ENCODE data around the gene CEP104. TPM values are rescaled to one million over a fixed set of nuclear protein-coding genes. Genes with fewer than 3 reads are reported as not detected.

Gene CEP104
- total and polyA plus RNA-seq, 4 donors = 7.5 to 23.2 (median 12.0) TPM

GRCh38 chr1:3789421-3790300 lies 67.3 kb downstream of the CEP104 start:
- WGBS = 92% methylated on average over 34 of the region's 34 CpGs
- H3K27ac ChIP-seq (ENCODE audit: low read depth in 1 of 2, low read length in 2 of 2) = no peak overlapping the region
- H3K27me3 ChIP-seq (ENCODE audit: control insufficient read depth in 4 of 4, insufficient read depth in 4 of 4, low read length in 3 of 4) = no peaks in the 10 kb centered on the region
- DNase-seq (ENCODE audit: low spot score) = no peak
- H3K4me1 ChIP-seq (ENCODE audit: control insufficient read depth in 4 of 4, insufficient read depth in 4 of 4, low read length in 3 of 4) = peaks cover 1 to 43% (median 24%) of the 10 kb centered on the region in 4 donors
- no peaks in the 10 kb centered on the region for H3K9me3 ChIP-seq (ENCODE audit: control insufficient read depth in 4 of 4, low read length in 3 of 4)
- no peak for TF ChIP-seq HNF4G (IDR thresholded peaks at IDR 0.05)
- no peak for TF ChIP-seq TAF1 (conservative IDR thresholded peaks at IDR 0.05)
- TF ChIP-seq, protein P1, sequence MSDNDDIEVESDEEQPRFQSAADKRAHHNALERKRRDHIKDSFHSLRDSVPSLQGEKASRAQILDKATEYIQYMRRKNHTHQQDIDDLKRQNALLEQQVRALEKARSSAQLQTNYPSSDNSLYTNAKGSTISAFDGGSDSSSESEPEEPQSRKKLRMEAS (IDR thresholded peaks at IDR 0.05) = no peak
- TF ChIP-seq, protein P2, sequence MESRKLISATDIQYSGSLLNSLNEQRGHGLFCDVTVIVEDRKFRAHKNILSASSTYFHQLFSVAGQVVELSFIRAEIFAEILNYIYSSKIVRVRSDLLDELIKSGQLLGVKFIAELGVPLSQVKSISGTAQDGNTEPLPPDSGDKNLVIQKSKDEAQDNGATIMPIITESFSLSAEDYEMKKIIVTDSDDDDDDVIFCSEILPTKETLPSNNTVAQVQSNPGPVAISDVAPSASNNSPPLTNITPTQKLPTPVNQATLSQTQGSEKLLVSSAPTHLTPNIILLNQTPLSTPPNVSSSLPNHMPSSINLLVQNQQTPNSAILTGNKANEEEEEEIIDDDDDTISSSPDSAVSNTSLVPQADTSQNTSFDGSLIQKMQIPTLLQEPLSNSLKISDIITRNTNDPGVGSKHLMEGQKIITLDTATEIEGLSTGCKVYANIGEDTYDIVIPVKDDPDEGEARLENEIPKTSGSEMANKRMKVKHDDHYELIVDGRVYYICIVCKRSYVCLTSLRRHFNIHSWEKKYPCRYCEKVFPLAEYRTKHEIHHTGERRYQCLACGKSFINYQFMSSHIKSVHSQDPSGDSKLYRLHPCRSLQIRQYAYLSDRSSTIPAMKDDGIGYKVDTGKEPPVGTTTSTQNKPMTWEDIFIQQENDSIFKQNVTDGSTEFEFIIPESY (IDR thresholded peaks at IDR 0.05) = no peak
- TF ChIP-seq RXRA (IDR thresholded peaks at IDR 0.05) = no peak
- no peak for TF ChIP-seq NR2F2 (IDR thresholded peaks at IDR 0.05)
- TF ChIP-seq SP1 (IDR thresholded peaks at IDR 0.05) = no peak
- TF ChIP-seq JUND (IDR thresholded peaks at IDR 0.05) = no peak
- no peak for TF ChIP-seq HNF4A (conservative IDR thresholded peaks at IDR 0.05)
- TF ChIP-seq YY1 (IDR thresholded peaks at IDR 0.05) = no peak
- no peak for TF ChIP-seq GABPA (IDR thresholded peaks at IDR 0.05 in 1 of 2, conservative IDR thresholded peaks at IDR 0.05 in 1 of 2)
- TF ChIP-seq RAD21 (IDR thresholded peaks at IDR 0.05) = no peak
- no peak for TF ChIP-seq EGR1 (IDR thresholded peaks at IDR 0.05; ENCODE audit: low read depth in 2 of 2)
- TF ChIP-seq, protein P3, sequence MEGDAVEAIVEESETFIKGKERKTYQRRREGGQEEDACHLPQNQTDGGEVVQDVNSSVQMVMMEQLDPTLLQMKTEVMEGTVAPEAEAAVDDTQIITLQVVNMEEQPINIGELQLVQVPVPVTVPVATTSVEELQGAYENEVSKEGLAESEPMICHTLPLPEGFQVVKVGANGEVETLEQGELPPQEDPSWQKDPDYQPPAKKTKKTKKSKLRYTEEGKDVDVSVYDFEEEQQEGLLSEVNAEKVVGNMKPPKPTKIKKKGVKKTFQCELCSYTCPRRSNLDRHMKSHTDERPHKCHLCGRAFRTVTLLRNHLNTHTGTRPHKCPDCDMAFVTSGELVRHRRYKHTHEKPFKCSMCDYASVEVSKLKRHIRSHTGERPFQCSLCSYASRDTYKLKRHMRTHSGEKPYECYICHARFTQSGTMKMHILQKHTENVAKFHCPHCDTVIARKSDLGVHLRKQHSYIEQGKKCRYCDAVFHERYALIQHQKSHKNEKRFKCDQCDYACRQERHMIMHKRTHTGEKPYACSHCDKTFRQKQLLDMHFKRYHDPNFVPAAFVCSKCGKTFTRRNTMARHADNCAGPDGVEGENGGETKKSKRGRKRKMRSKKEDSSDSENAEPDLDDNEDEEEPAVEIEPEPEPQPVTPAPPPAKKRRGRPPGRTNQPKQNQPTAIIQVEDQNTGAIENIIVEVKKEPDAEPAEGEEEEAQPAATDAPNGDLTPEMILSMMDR (IDR thresholded peaks at IDR 0.05; ENCODE audit: low read depth, low read length, missing input control) = no peak
- TF ChIP-seq, protein P4, sequence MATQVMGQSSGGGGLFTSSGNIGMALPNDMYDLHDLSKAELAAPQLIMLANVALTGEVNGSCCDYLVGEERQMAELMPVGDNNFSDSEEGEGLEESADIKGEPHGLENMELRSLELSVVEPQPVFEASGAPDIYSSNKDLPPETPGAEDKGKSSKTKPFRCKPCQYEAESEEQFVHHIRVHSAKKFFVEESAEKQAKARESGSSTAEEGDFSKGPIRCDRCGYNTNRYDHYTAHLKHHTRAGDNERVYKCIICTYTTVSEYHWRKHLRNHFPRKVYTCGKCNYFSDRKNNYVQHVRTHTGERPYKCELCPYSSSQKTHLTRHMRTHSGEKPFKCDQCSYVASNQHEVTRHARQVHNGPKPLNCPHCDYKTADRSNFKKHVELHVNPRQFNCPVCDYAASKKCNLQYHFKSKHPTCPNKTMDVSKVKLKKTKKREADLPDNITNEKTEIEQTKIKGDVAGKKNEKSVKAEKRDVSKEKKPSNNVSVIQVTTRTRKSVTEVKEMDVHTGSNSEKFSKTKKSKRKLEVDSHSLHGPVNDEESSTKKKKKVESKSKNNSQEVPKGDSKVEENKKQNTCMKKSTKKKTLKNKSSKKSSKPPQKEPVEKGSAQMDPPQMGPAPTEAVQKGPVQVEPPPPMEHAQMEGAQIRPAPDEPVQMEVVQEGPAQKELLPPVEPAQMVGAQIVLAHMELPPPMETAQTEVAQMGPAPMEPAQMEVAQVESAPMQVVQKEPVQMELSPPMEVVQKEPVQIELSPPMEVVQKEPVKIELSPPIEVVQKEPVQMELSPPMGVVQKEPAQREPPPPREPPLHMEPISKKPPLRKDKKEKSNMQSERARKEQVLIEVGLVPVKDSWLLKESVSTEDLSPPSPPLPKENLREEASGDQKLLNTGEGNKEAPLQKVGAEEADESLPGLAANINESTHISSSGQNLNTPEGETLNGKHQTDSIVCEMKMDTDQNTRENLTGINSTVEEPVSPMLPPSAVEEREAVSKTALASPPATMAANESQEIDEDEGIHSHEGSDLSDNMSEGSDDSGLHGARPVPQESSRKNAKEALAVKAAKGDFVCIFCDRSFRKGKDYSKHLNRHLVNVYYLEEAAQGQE (IDR thresholded peaks at IDR 0.05) = no peak
- TF ChIP-seq FOXA1 (IDR thresholded peaks at IDR 0.05) = no peak
- H3K4me3 ChIP-seq (ENCODE audit: low read depth in 1 of 3, low read length in 3 of 3) = no peak overlapping the region
- peaks cover 0 to 28% (median 5%) of the 10 kb centered on the region in 4 donors for H3K36me3 ChIP-seq (ENCODE audit: control insufficient read depth in 4 of 4, insufficient read depth in 3 of 4, low read depth in 1 of 4, low read length in 3 of 4)
- no peak overlapping the region for H3K9ac ChIP-seq (ENCODE audit: low read depth in 1 of 2, low read length in 2 of 2)

Data from liver (tissue), 9 donors.